Astrocyte (in vitro differentiated cells and primary cell): Measurements from ENCODE around the gene GPC3.

Source experiments
- CTCF ChIP-seq: IDR thresholded peaks from 2 replicates; pipeline ENCODE4 v1.5.1; 2011; ENCODE audit warnings: low read depth, mild to moderate bottlenecking, inconsistent platforms, low read length, moderate library complexity; ENCODE audit not compliant: insufficient read depth
- EZH2 ChIP-seq: IDR thresholded peaks from 2 replicates; pipeline ENCODE4 v1.6.1; 2012; ENCODE audit warnings: mild to moderate bottlenecking, low read length, inconsistent platforms; ENCODE audit not compliant: insufficient read depth

- TF ChIP-seq CTCF (no peak), EZH2 (no peak)
Measured at GRCh38 chrX:133527825-133528224, 457.6 kb downstream of the GPC3 start.
